SK-N-SH (cell line): ENCODE measurements around the gene ZDHHC11. TPM values are rescaled to one million over a fixed set of nuclear protein-coding genes. Genes with fewer than 3 reads are reported as not detected.

Experiments
- CTCF ChIA-PET: fragments of 300-600, 350-600 bp; formaldehyde crosslinking; extraction: SDS; loops from one replicate; lab custom pipeline; 2021; lab: Yijun Ruan, JAX
- POLR2A ChIA-PET: fragments of 350-600 bp; sonication (Branson Sonifier 250); formaldehyde crosslinking; extraction: SDS; loops from one replicate; lab custom pipeline; 2020; ENCODE audit warnings: antibody characterized with exemption, inconsistent platforms; lab: Yijun Ruan, JAX
- DNase-seq: peaks from one replicate; pipeline ENCODE4 v3.0.0; 2012
- H2AFZ ChIP-seq: fragments of 200-600 bp; sonication (generic); 2 replicates; pipeline ENCODE4 v1.8.1; 2016; ENCODE audit warnings: antibody characterized with exemption, mild to moderate bottlenecking, low read depth
- H3F3A ChIP-seq: fragments of 200-600 bp; sonication (generic); replicated peaks from 2 replicates; pipeline ENCODE3; 2016; ENCODE audit warnings: antibody characterized with exemption, mild to moderate bottlenecking; ENCODE audit not compliant: insufficient read depth
- H3K27ac ChIP-seq, 2 experiments: fragments of 200-500 bp in 1 of 2; fragments of 200-600 bp in 1 of 2; sonication (Bioruptor generic) in 1 of 2; sonication (generic), shearing (Covaris generic) in 1 of 2; 2 replicates each; pipeline versions ENCODE4 v1.5.1 to v1.6.1; 2014 to 2016; ENCODE audit warnings: low read depth in 2 of 2, inconsistent platforms in 1 of 2, low read length in 1 of 2, mild to moderate bottlenecking in 1 of 2, mixed read lengths in 1 of 2
- H3K27me3 ChIP-seq: fragments of 200-600 bp; sonication (generic), shearing (Covaris generic); 2 replicates; pipeline ENCODE4 v1.6.1; 2016; ENCODE audit warnings: mixed run types; ENCODE audit not compliant: insufficient read depth
- H3K36me3 ChIP-seq, 2 experiments: fragments of 200-500 bp in 1 of 2; fragments of 200-600 bp in 1 of 2; sonication (Bioruptor generic) in 1 of 2; sonication (generic) in 1 of 2; replicated peaks in 1 of 2; 2 replicates each; pipeline versions ENCODE3 to v1.5.1; 2014 to 2016; ENCODE audit warnings: low read length in 1 of 2, mild to moderate bottlenecking in 1 of 2; ENCODE audit not compliant: insufficient read depth in 2 of 2, control insufficient read depth in 1 of 2
- H3K4me1 ChIP-seq, 2 experiments: fragments of 200-500 bp in 1 of 2; fragments of 200-600 bp in 1 of 2; sonication (Bioruptor generic) in 1 of 2; sonication (generic), shearing (Covaris generic) in 1 of 2; 2 replicates each; pipeline versions ENCODE4 v1.5.1 to v1.6.1; 2014 to 2016; ENCODE audit warnings: low read depth in 1 of 2, low read length in 1 of 2, mixed run types in 1 of 2; ENCODE audit not compliant: insufficient read depth in 2 of 2, control insufficient read depth in 1 of 2
- H3K4me2 ChIP-seq: fragments of 200-600 bp; sonication (generic), shearing (Covaris generic); 2 replicates; pipeline ENCODE4 v1.6.1; 2017; ENCODE audit warnings: mixed run types
- H3K4me3 ChIP-seq, 2 experiments: fragments of 200-500 bp in 1 of 2; fragments of 200-600 bp in 1 of 2; sonication (Bioruptor generic) in 1 of 2; sonication (generic), shearing (Covaris generic) in 1 of 2; 2 replicates each; pipeline versions ENCODE4 v1.5.1 to v1.8.1; 2014 to 2016; ENCODE audit warnings: low read depth in 2 of 2, inconsistent platforms in 1 of 2, low read length in 1 of 2, mild to moderate bottlenecking in 1 of 2, mixed read lengths in 1 of 2, moderate library complexity in 1 of 2
- H3K79me2 ChIP-seq: fragments of 200-600 bp; sonication (generic); 2 replicates; pipeline ENCODE4 v1.8.1; 2017; ENCODE audit warnings: mild to moderate bottlenecking; ENCODE audit not compliant: insufficient read depth
- H3K9ac ChIP-seq: fragments of 200-600 bp; sonication (generic); 2 replicates; pipeline ENCODE4 v1.6.1; 2017; ENCODE audit warnings: mixed run types
- H3K9me2 ChIP-seq: fragments of 200-600 bp; sonication (generic); 2 replicates; pipeline ENCODE4 v1.6.1; 2017; ENCODE audit warnings: mixed run types
- H3K9me3 ChIP-seq: fragments of 200-600 bp; sonication (generic); 2 replicates; pipeline ENCODE4 v1.6.1; 2017; ENCODE audit warnings: mixed run types, mild to moderate bottlenecking, moderate library complexity
- H4K20me1 ChIP-seq: fragments of 200-600 bp; sonication (generic); 2 replicates; pipeline ENCODE4 v1.6.1; 2017; ENCODE audit warnings: mild to moderate bottlenecking, mixed run types; ENCODE audit not compliant: insufficient read depth
- CHD2 ChIP-seq: fragments of 150-350 bp; IDR thresholded peaks from 2 replicates; pipeline ENCODE4 v1.6.1; 2018; ENCODE audit warnings: low read length; ENCODE audit not compliant: partially characterized antibody
- EP300 ChIP-seq, 2 experiments: IDR thresholded peaks; 2 replicates each; pipeline versions ENCODE4 v1.4.0 to v1.6.1; 2012; ENCODE audit warnings: borderline replicate concordance in 1 of 2, low read depth in 1 of 2, low read length in 1 of 2
- EZH2phosphoT487 ChIP-seq: fragments of 200-600 bp; sonication (generic); IDR thresholded peaks from 2 replicates; pipeline ENCODE4 v1.6.1; 2017; ENCODE audit warnings: low read depth, mixed run types, mild to moderate bottlenecking, antibody characterized with exemption, moderate library complexity, borderline replicate concordance
- FOSL2 ChIP-seq: IDR thresholded peaks from 2 replicates; pipeline ENCODE4 v1.4.0; 2012; ENCODE audit warnings: low read depth, mild to moderate bottlenecking, moderate library complexity, borderline replicate concordance
- FOXJ3 ChIP-seq: sonication (generic); formaldehyde crosslinking; IDR thresholded peaks from 2 replicates; pipeline ENCODE4 v1.5.1; 2020; ENCODE audit warnings: mild to moderate bottlenecking, missing genetic modification reagents
- GABPA ChIP-seq: IDR thresholded peaks from 2 replicates; pipeline ENCODE4 v1.4.0; 2012; ENCODE audit warnings: low read depth, mild to moderate bottlenecking
- MEF2A ChIP-seq: IDR thresholded peaks from 2 replicates; pipeline ENCODE4 v1.4.0; 2012; ENCODE audit warnings: low read depth, borderline replicate concordance
- MXI1 ChIP-seq: IDR thresholded peaks from 2 replicates; pipeline ENCODE4 v1.6.1; 2012; ENCODE audit warnings: mild to moderate bottlenecking, low read depth, low read length, improper control_type of control experiment
- NFIC ChIP-seq: IDR thresholded peaks from 2 replicates; pipeline ENCODE4 v1.4.0; 2012; ENCODE audit warnings: borderline replicate concordance
- RAD21 ChIP-seq: IDR thresholded peaks from 2 replicates; pipeline ENCODE4 v1.6.1; 2012; ENCODE audit warnings: mild to moderate bottlenecking, low read length
- RCOR1 ChIP-seq: fragments of 150-350 bp; IDR thresholded peaks from 2 replicates; pipeline ENCODE4 v1.6.1; 2017; ENCODE audit warnings: antibody characterized with exemption, low read length
- RFX5 ChIP-seq: IDR thresholded peaks from 2 replicates; pipeline ENCODE4 v1.6.1; 2012; ENCODE audit warnings: mild to moderate bottlenecking, improper control_type of control experiment, low read length
- RXRA ChIP-seq: IDR thresholded peaks from 2 replicates; pipeline ENCODE4 v1.4.0; 2012; ENCODE audit warnings: low read depth, mild to moderate bottlenecking, borderline replicate concordance
- SIN3A ChIP-seq: IDR thresholded peaks from 2 replicates; pipeline ENCODE4 v1.6.1; 2012; ENCODE audit warnings: low read depth, mild to moderate bottlenecking, low read length, moderate library complexity, borderline replicate concordance
- SMC3 ChIP-seq: IDR thresholded peaks from 2 replicates; pipeline ENCODE4 v1.6.1; 2012; ENCODE audit warnings: low read depth, low read length, improper control_type of control experiment
- TAF1 ChIP-seq: IDR thresholded peaks from 2 replicates; pipeline ENCODE4 v1.6.1; 2012; ENCODE audit warnings: low read depth, mild to moderate bottlenecking, low read length, moderate library complexity, borderline replicate concordance
- TCF12 ChIP-seq: IDR thresholded peaks from 2 replicates; pipeline ENCODE4 v1.4.0; 2012
- TEAD4 ChIP-seq: IDR thresholded peaks from 2 replicates; pipeline ENCODE4 v1.4.0; 2012; ENCODE audit warnings: mild to moderate bottlenecking, borderline replicate concordance; ENCODE audit not compliant: insufficient read depth
- USF1 ChIP-seq: IDR thresholded peaks from 2 replicates; pipeline ENCODE4 v1.4.0; 2012; ENCODE audit warnings: low read depth, borderline replicate concordance
- YY1 ChIP-seq: IDR thresholded peaks from 2 replicates; pipeline ENCODE4 v1.4.0; 2012; ENCODE audit warnings: low read depth, mild to moderate bottlenecking
- WGBS: methylation state at CpG from one replicate; pipeline ENCODE4 v1.1.6; 2017; ENCODE audit warnings: low lambda C conversion rate; 5-methylcytosine and 5-hydroxymethylcytosine counted together
- polyA plus RNA-seq, 3 experiments: library from polyadenylated mRNA; depleted of rRNA; stranded (reverse); fragments of >200 nt; gene quantifications; 2 replicates each; pipeline ENCODE4 v1.2.3, GENCODE V29; 2012
- TF ChIP-seq, protein P1 (sequence below): fragments of 200-600 bp; sonication (generic); IDR thresholded peaks from 2 replicates; pipeline ENCODE4 v1.6.1; 2017; ENCODE audit warnings: antibody characterized with exemption, mild to moderate bottlenecking, moderate library complexity
- TF ChIP-seq, protein P2 (sequence below): IDR thresholded peaks from 2 replicates; pipeline ENCODE4 v1.4.0; 2012; ENCODE audit warnings: low read depth

Gene ZDHHC11
- polyA plus RNA-seq, 1 of the 3 experiments (the other 2 are of a cell fraction), result 0.76 TPM

GRCh38 chr5:855771-856530, 5.2 kb upstream of the ZDHHC11 start:
- no peak overlapping the region for H3K4me3 ChIP-seq
- no peak for DNase-seq
- peaks cover 0 to 1% of the 10 kb centered on the region in 2 experiments; a peak in 1 of 4 replicates for H3K4me1 ChIP-seq
- no peaks in the 10 kb centered on the region for H3K9me3 ChIP-seq
- peaks cover 41% of the 10 kb centered on the region for H3K27me3 ChIP-seq
- H3K36me3 ChIP-seq, result no peaks in the 10 kb centered on the region
- H4K20me1 ChIP-seq, result no peaks in the 10 kb centered on the region
- no peak overlapping the region for H3K4me2 ChIP-seq
- ChIA-PET POLR2A (no interaction called here), CTCF (no interaction called here)
- H3F3A ChIP-seq, result no peaks in the 10 kb centered on the region
- no peak overlapping the region for H2AFZ ChIP-seq
- no peak overlapping the region for H3K27ac ChIP-seq
- H3K9me2 ChIP-seq, result no peaks in the 10 kb centered on the region
- TF ChIP-seq TAF1 (no peak), SMC3 (no peak), MXI1 (no peak), GABPA (no peak), EZH2phosphoT487 (no peak), SIN3A (no peak), YY1 (no peak), MEF2A (no peak), RCOR1 (no peak), RXRA (no peak), RFX5 (no peak), CHD2 (no peak)
- TF ChIP-seq, protein P1, sequence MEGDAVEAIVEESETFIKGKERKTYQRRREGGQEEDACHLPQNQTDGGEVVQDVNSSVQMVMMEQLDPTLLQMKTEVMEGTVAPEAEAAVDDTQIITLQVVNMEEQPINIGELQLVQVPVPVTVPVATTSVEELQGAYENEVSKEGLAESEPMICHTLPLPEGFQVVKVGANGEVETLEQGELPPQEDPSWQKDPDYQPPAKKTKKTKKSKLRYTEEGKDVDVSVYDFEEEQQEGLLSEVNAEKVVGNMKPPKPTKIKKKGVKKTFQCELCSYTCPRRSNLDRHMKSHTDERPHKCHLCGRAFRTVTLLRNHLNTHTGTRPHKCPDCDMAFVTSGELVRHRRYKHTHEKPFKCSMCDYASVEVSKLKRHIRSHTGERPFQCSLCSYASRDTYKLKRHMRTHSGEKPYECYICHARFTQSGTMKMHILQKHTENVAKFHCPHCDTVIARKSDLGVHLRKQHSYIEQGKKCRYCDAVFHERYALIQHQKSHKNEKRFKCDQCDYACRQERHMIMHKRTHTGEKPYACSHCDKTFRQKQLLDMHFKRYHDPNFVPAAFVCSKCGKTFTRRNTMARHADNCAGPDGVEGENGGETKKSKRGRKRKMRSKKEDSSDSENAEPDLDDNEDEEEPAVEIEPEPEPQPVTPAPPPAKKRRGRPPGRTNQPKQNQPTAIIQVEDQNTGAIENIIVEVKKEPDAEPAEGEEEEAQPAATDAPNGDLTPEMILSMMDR, result no peak
- H3K9ac ChIP-seq, result no peak overlapping the region
- 41% methylated on average over 21 of the region's 21 CpGs for WGBS
- H3K79me2 ChIP-seq, result no peaks in the 10 kb centered on the region

DNA sequence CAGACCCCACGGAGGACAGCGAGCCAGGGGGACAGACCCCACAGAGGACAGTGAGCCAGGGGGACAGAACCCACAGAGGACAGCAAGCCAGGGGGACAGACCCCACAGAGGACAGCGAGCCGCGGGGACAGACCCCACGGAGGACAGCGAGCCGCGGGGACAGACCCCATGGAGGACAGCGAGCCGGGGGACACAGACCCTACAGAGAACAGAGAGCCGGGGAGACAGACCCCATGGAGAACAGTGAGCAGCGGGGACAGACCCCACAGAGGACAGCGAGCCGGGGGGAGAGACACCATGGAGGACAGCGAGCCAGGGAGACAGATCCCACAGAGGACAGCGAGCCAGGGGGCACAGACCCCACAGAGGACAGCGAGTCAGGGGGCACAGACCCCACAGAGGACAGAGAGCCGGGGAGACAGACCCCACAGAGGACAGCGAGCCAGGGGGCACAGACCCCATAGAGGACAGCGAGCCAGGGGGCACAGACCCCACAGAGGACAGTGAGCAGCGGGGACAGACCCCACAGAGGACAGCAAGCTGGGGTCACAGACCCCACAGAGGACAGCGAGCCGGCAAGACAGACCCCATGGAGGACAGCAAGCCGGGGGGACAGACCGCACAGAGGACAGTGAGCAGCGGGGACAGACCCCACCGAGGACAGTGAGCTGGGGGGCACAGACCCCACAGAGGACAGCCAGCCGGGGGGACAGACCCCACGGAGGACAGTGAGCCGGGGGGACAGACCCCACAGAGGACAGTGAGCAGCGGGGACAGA, 4.4 kb upstream of the ZDHHC11 start:
- ChIA-PET POLR2A (no interaction called here), CTCF (no interaction called here)
- Histone ChIP-seq H3K4me1 (peaks cover 0 to 9% of the 10 kb centered on the region in 2 experiments; a peak in 1 of 4 replicates), H3K9me3 (no peaks in the 10 kb centered on the region), H3K79me2 (no peaks in the 10 kb centered on the region), H3K27me3 (peaks cover 49% of the 10 kb centered on the region), H3K9me2 (no peaks in the 10 kb centered on the region), H3K4me3 (no peak overlapping the region), H3K9ac (no peak overlapping the region), H3K4me2 (no peak overlapping the region), H4K20me1 (no peaks in the 10 kb centered on the region), H3F3A (no peaks in the 10 kb centered on the region), H3K36me3 (no peaks in the 10 kb centered on the region), H2AFZ (no peak overlapping the region), H3K27ac (no peak overlapping the region)
- TF ChIP-seq USF1, result no peak
- TF ChIP-seq SMC3, result no peak
- no peak for TF ChIP-seq YY1
- no peak for TF ChIP-seq EP300 (IDR thresholded peaks at IDR 0.05; ENCODE audit: borderline replicate concordance in 1 of 2, low read depth in 1 of 2, low read length in 1 of 2)
- TF ChIP-seq, protein P2, sequence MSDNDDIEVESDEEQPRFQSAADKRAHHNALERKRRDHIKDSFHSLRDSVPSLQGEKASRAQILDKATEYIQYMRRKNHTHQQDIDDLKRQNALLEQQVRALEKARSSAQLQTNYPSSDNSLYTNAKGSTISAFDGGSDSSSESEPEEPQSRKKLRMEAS, result no peak
- no peak for TF ChIP-seq RXRA
- no peak for TF ChIP-seq NFIC
- no peak for TF ChIP-seq FOSL2
- no peak for TF ChIP-seq CHD2
- no peak for TF ChIP-seq FOXJ3 (CRISPR knock-in tag)
- TF ChIP-seq SIN3A, result no peak
- TF ChIP-seq RAD21, result no peak
- no peak for TF ChIP-seq TCF12
- no peak for TF ChIP-seq TEAD4
- TF ChIP-seq RFX5, result no peak
- no peak for DNase-seq
- WGBS, result 20% methylated on average over 23 of the region's 32 CpGs
